ENCODE measurements around the gene TKT. TPM values are rescaled to one million over a fixed set of nuclear protein-coding genes. Genes with fewer than 3 reads are reported as not detected.

TKT gene
- total RNA-seq, 1 experiment from 2014 or later = 650 TPM

GRCh38 chr3:53226142-53226840, 29.5 kb downstream of the TKT start:
- Histone ChIP-seq H3K4me2 (ENCODE audit: insufficient read depth, insufficient read length, low read length) (no peak overlapping the region), H4K20me1 (ENCODE audit: control insufficient read depth, insufficient read depth, insufficient read length) (peaks cover 2% of the 10 kb centered on the region), H3K18ac (ENCODE audit: insufficient read length, low read depth, low read length) (no peak overlapping the region), H2AFZ (ENCODE audit: low read length) (no peak overlapping the region), H4K5ac (ENCODE audit: insufficient read length, low read depth, low read length) (no peak overlapping the region), H3K9me3 (ENCODE audit: control insufficient read depth, low read depth, low read length) (no peaks in the 10 kb centered on the region), H3K56ac (ENCODE audit: insufficient read length, low read depth, low read length) (no peak overlapping the region), H3T11ph (ENCODE audit: low read length) (no peak overlapping the region), H3K27me3 (ENCODE audit: insufficient read depth, low read length) (no peaks in the 10 kb centered on the region), H3K23me2 (ENCODE audit: insufficient read length, low read depth, low read length, poor library complexity, severe bottlenecking) (no peaks in the 10 kb centered on the region), H4K8ac (replicated peaks; ENCODE audit: insufficient read length, low read depth, low read length) (no peak overlapping the region), H2BK12ac (ENCODE audit: insufficient read length, low read depth, low read length) (no peak overlapping the region), H3K79me2 (ENCODE audit: insufficient read depth, low read length) (no peaks in the 10 kb centered on the region), H3K9ac (ENCODE audit: extremely low read depth, insufficient read length, low read length) (no peak overlapping the region), H2BK120ac (ENCODE audit: low read depth, low read length, poor library complexity, severe bottlenecking) (no peak overlapping the region), H2AK5ac (ENCODE audit: insufficient read length, low read length) (no peak overlapping the region), H4K91ac (ENCODE audit: insufficient read length, low read depth, low read length) (no peak overlapping the region), H3K23ac (ENCODE audit: insufficient read length, low read depth, low read length) (no peak overlapping the region), H2BK5ac (ENCODE audit: insufficient read length, low read length) (no peak overlapping the region), H3K4me1 (ENCODE audit: insufficient read depth, low read length) (no peaks in the 10 kb centered on the region; the same call in 1 of the 2 replicates), H3K14ac (ENCODE audit: insufficient read depth, low read length) (no peak overlapping the region), H3K4ac (ENCODE audit: low read depth, low read length) (no peak overlapping the region), H2BK15ac (ENCODE audit: low read depth, low read length) (no peak overlapping the region), H3K27ac (ENCODE audit: insufficient read length, low read depth, low read length) (no peak overlapping the region), H2BK20ac (ENCODE audit: low read depth, low read length, poor library complexity, severe bottlenecking) (no peak overlapping the region), H3K79me1 (ENCODE audit: insufficient read depth, low read depth, low read length, poor library complexity, severe bottlenecking) (no peaks in the 10 kb centered on the region)
- no peaks in the 10 kb centered on the region; the same call in 1 of the 2 replicates for H3K27me3 Mint-ChIP-seq (ENCODE audit: low read depth)
- H3K4me1 Mint-ChIP-seq = no peaks in the 10 kb centered on the region
- H3K4me3 Mint-ChIP-seq = no peak overlapping the region
- peak overlapping the region in 1 of 3 experiments; percentile 3; a peak in 2 of 7 replicates for H3K27ac Mint-ChIP-seq
- peak; percentile 22 for DNase-seq
- H3K36me3 Mint-ChIP-seq (ENCODE audit: insufficient read depth in 1 of 3, low read depth in 3 of 3) = peaks cover 62 to 86% (median 71%) of the 10 kb centered on the region in 3 experiments
- TF ChIP-seq CTCF (conservative IDR thresholded peaks at IDR 0.05) = no peak
- no CpG with 5 or more reads among the region's 12 CpGs for WGBS (ENCODE audit: extremely low coverage, insufficient read length, low lambda C conversion rate)
- no peaks in the 10 kb centered on the region for H3K9me3 Mint-ChIP-seq
